ENCODE results near the gene SPINT1. TPM values are rescaled to one million over a fixed set of nuclear protein-coding genes. Genes with fewer than 3 reads are reported as not detected.

Gene SPINT1
- total and polyA plus RNA-seq, 2 of the 13 experiments (the other 11 are each of a cell fraction or from before 2014, with no cell fraction given), result 0.49 to 2.5 TPM

DNA sequence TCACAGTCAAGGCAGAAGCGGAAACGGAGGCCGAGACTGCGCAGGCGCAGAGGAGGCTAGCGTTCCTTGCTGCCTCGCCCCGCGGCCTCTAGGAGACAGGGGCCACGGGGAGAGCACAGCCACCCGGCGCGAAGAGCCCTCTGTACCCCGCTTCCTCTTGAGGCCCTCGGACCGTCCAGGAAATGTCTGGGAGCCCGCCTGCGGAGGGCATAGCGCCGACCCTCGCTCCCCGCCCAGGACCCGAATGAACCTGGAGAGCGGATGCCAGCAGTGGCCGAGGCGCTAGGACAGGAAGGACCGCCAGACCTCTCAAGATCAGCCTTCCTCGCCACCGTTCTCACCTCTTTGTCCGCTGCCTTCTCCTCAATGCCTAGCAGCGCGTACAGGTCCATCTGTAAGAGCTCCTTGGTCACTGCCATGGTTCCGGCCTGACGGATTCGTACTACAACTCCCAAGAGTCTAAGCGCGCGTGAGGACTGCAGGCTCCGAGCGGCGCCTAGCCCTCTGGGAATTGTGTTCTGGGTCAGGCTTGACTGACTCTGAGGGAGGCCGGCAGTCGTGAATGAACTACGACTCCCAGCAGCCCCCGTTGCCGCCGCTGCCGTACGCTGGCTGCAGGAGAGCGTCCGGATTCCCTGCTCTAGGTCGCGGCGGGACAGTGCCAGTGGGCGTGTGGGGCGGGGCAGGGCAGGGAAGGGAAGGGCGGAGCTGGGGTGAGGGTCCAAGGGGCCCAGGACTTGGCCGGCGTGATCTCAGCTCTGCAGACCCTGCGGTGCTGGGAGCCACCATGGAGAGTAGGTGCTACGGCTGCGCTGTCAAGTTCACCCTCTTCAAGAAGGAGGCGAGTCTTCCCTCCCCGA, 36.6 kb upstream of the SPINT1 start, which contains the start of the genes DNAJC17 and ZFYVE19 (continued):
- TF ChIP-seq, protein P1, sequence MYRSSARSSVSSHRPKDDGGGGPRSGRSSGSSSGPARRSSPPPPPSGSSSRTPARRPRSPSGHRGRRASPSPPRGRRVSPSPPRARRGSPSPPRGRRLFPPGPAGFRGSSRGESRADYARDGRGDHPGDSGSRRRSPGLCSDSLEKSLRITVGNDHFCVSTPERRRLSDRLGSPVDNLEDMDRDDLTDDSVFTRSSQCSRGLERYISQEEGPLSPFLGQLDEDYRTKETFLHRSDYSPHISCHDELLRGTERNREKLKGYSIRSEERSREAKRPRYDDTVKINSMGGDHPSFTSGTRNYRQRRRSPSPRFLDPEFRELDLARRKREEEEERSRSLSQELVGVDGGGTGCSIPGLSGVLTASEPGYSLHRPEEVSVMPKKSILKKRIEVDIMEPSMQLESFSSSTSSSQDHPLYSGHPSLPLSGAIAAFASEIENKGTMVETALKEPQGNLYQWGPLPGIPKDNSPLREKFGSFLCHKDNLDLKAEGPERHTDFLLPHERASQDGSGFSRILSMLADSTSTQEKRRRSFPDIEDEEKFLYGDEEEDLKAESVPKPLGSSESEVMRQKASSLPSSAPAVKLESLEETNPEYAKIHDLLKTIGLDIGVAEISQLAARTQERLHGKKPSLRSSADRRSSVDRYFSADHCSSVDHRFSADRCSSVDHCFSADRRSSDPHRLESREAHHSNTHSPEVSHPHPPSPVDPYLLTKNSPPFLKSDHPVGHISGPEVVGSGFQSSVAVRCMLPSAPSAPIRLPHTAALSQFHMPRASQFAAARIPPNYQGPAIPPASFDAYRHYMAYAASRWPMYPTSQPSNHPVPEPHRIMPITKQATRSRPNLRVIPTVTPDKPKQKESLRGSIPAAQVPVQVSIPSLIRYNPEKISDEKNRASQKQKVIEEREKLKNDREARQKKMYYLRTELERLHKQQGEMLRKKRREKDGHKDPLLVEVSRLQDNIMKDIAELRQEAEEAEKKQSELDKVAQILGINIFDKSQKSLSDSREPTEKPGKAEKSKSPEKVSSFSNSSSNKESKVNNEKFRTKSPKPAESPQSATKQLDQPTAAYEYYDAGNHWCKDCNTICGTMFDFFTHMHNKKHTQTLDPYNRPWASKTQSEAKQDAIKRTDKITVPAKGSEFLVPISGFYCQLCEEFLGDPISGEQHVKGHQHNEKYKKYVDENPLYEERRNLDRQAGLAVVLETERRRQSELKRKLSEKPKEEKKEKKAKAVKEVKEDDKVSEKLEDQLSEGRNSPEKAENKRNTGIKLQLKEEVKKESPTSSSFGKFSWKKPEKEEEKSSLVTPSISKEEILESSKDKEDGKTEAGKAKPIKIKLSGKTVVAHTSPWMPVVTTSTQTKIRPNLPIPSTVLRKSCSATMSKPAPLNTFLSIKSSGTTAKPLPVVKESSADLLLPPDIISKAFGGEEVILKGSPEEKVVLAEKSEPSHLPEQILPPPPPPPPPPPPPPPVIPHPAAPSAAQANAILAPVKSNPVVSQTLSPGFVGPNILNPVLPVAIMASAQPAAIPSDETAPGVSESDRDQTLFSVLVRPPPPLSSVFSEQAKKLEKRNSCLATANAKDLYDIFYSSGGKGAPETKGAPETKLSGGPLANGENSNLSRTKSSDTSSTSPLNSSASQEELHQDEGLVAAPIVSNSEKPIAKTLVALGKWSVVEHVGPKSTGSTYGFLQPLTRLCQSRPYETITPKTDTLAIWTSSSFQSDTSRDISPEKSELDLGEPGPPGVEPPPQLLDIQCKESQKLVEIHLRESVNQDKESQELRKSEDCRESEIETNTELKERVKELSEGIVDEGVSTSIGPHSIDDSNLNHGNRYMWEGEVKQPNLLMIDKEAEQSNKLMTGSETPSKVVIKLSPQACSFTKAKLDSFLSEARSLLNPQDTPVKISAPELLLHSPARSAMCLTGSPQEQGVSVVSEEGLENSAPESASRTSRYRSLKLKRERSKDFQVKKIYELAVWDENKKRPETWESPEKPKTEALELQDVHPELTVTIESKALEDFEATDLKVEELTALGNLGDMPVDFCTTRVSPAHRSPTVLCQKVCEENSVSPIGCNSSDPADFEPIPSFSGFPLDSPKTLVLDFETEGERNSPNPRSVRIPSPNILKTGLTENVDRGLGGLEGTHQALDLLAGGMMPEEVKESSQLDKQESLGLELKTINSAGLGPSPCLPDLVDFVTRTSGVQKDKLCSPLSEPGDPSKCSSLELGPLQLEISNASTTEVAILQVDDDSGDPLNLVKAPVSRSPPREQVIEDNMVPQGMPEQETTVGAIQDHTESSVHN (CRISPR knock-in tag; IDR thresholded peaks at IDR 0.05), result peak; percentile 81; the same call in 1 of the 2 replicates
- TF ChIP-seq ZNF282 (IDR thresholded peaks at IDR 0.05; ENCODE audit: partially characterized antibody) (no peak), ZNF558 (CRISPR knock-in tag; IDR thresholded peaks at IDR 0.05; ENCODE audit: borderline replicate concordance) (peak; percentile 34; the same call in 1 of the 2 replicates), MXI1 (IDR thresholded peaks at IDR 0.05; ENCODE audit: borderline replicate concordance, low read depth, low read length) (peak; percentile 47; the same call in 1 of the 3 replicates), ZNF333 (CRISPR knock-in tag; IDR thresholded peaks at IDR 0.05; ENCODE audit: borderline replicate concordance) (peak; percentile 24; the same call in 1 of the 2 replicates), ZNF614 (CRISPR knock-in tag; IDR thresholded peaks at IDR 0.05; ENCODE audit: borderline replicate concordance) (peak; percentile 28; the same call in 1 of the 2 replicates), DMAP1 (CRISPR knock-in tag; IDR thresholded peaks at IDR 0.05) (peak; percentile 21; the same call in 1 of the 2 replicates), NFKB2 (CRISPR knock-in tag; IDR thresholded peaks at IDR 0.05; ENCODE audit: borderline replicate concordance) (peak; percentile 45; the same call in 1 of the 2 replicates), ZNF775 (CRISPR knock-in tag; IDR thresholded peaks at IDR 0.05; ENCODE audit: borderline replicate concordance) (no peak), SRY (CRISPR knock-in tag; IDR thresholded peaks at IDR 0.05) (peak; percentile 41), ZNF891 (CRISPR knock-in tag; IDR thresholded peaks at IDR 0.05) (peak; percentile 38), ZNF331 (CRISPR knock-in tag; IDR thresholded peaks at IDR 0.05) (peak; percentile 55), ZSCAN21 (CRISPR knock-in tag; IDR thresholded peaks at IDR 0.05; ENCODE audit: borderline replicate concordance) (peak; percentile 33; the same call in 1 of the 2 replicates), ZNF674 (CRISPR knock-in tag; IDR thresholded peaks at IDR 0.05; ENCODE audit: low read depth) (no peak), PHF20 (CRISPR knock-in tag; IDR thresholded peaks at IDR 0.05) (peak; percentile 66; the same call in 1 of the 2 replicates), CBX1 (IDR thresholded peaks at IDR 0.05; ENCODE audit: low read depth) (peak; percentile 64), ZNF768 (CRISPR knock-in tag; IDR thresholded peaks at IDR 0.05) (peak; percentile 40; the same call in 1 of the 2 replicates), KAT8 (CRISPR knock-in tag; IDR thresholded peaks at IDR 0.05) (peak; percentile 82), CBX5 (CRISPR knock-in tag; IDR thresholded peaks at IDR 0.05; ENCODE audit: borderline replicate concordance) (no peak), ZNF263 (CRISPR knock-in tag; IDR thresholded peaks at IDR 0.05) (0 out of 2 replicates have a peak, but pooled peaks have one; percentile 31)
- TF ChIP-seq, protein P2, sequence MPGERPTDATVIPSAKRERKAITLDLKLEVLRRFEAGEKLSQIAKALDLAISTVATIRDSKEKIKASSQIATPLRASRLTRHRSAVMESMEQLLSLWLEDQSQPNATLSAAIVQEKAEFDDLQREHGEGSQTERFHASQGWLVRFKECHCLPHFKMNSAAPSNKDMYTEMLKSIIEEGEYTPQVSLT (CRISPR knock-in tag; IDR thresholded peaks at IDR 0.05; ENCODE audit: borderline replicate concordance, low read depth), result no peak
